ENCODE results near the gene KCNH1.

The KCNH1 gene

DNA sequence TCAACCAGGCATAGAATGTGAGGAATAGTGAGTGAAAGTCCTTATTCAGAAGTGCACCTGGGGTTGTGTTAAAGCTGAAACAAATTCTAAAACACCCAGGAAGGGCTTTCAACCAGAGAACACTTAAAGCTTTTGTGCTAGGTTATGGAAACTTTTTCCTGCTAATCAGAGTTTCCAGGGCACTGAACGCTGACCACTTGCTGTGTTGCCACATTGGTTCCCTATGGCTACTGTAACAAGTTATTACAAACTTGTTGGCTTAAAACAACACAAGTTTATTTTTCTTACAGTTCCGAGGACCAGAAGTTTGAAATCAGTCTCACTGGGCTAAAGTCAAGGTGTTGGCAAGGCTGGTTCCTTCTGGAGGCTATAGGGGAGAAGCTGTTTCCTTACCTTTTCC is 504.7 kb downstream of the KCNH1 start:
- no peak for DNase-seq

DNA sequence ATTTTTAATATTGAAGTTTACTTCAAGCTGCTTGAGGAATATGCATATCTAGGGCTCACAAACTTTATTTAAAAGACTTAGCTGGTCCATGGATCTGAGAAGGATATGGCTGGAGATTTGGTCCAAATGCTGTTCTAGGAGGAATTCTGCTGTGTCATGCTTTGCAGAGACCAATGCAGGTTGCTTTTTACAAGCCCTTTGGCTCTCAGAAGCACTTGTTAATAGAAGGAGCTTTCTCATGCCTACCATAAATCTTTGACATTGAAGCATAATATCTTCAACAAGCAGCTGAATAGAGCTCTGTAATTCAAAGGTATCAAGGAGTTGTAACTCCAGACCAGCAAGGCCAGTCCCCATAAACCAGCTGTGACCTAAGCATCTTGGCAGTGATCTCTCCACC is 506.2 kb downstream of the KCNH1 start:
- no peak for DNase-seq

All from NK-92 treated with Interleukin-12 subunit alpha and Interleukin-12 subunit beta, amount 100 ng/mL, for 24 hours (cell line).